HG02870 (cell line): ENCODE measurements around the gene UROC1.

Experiments used
- ATAC-seq: cut with Tn5 transposase; IDR thresholded peaks from one replicate; pipeline ENCODE4 v1.9.1; 2021; ENCODE audit warnings: mild to moderate bottlenecking, moderate library complexity; ENCODE audit not compliant: unreplicated experiment

The UROC1 gene

GRCh38 chr3:126533506-126533905 is 15.9 kb upstream of the UROC1 start:
- ATAC-seq: no peak

- ATAC-seq: no peak
These were observed 13.4 kb upstream of the UROC1 start for GRCh38 chr3:126531051-126531330.

- no peak for ATAC-seq
These were observed 12.8 kb upstream of the UROC1 start for GRCh38 chr3:126530171-126531050.

GRCh38 chr3:126529585-126530170 is 12.1 kb upstream of the UROC1 start:
- no peak for ATAC-seq

- no peak for ATAC-seq
These were observed 11.4 kb upstream of the UROC1 start for GRCh38 chr3:126528800-126529541.

GRCh38 chr3:126528419-126528799 is 10.8 kb upstream of the UROC1 start:
- no peak for ATAC-seq

GRCh38 chr3:126527455-126528211 is 10.1 kb upstream of the UROC1 start:
- ATAC-seq: no peak

GRCh38 chr3:126527006-126527405 is 9.4 kb upstream of the UROC1 start:
- ATAC-seq: no peak

- ATAC-seq: no peak
These were observed 9.1 kb upstream of the UROC1 start for GRCh38 chr3:126526668-126527005.

- ATAC-seq: no peak
These were observed 8.5 kb upstream of the UROC1 start for GRCh38 chr3:126525853-126526667.

GRCh38 chr3:126525091-126525852 is 7.7 kb upstream of the UROC1 start:
- ATAC-seq: no peak

- ATAC-seq: no peak
These were observed 6.9 kb upstream of the UROC1 start for GRCh38 chr3:126524429-126524988.

GRCh38 chr3:126523745-126524428 is 6.3 kb upstream of the UROC1 start, which contains the start of gene CHST13:
Gene CHST13, plus strand, starts transcription at chr3:126524155. Its CDS starts 178 bp downstream, at chr3:126524333.
- no peak for ATAC-seq

- ATAC-seq: no peak
These were observed 4.8 kb upstream of the UROC1 start for GRCh38 chr3:126522363-126522788.

- no peak for ATAC-seq
These were observed 3.7 kb upstream of the UROC1 start for GRCh38 chr3:126521122-126521891.

GRCh38 chr3:126519506-126520455 is 2.2 kb upstream of the UROC1 start:
- ATAC-seq: no peak

GRCh38 chr3:126518779-126519177 is 1.2 kb upstream of the UROC1 start:
- ATAC-seq: no peak
